SU-DHL-6 (cell line): ENCODE data around the gene TMEM79.

Experiments used
- H2AFZ ChIP-seq: fragments of 200-600 bp; sonication (generic); 2 replicates; pipeline ENCODE4 v1.6.1; 2014; ENCODE audit warnings: low read depth, mild to moderate bottlenecking, moderate library complexity, mixed read lengths, antibody characterized with exemption, low read length; ENCODE audit not compliant: severe bottlenecking
- H3F3A ChIP-seq: fragments of 200-600 bp; shearing (Covaris generic); 2 replicates; pipeline ENCODE4 v1.6.0; 2016; ENCODE audit warnings: antibody characterized with exemption, mild to moderate bottlenecking; ENCODE audit not compliant: insufficient read depth
- H3K27ac ChIP-seq: fragments of 200-600 bp; sonication (generic); 2 replicates; pipeline ENCODE4 v1.5.1; 2016; ENCODE audit warnings: low read depth, mild to moderate bottlenecking, low read length, moderate library complexity, mixed read lengths
- H3K27me3 ChIP-seq: fragments of 200-600 bp; sonication (generic), shearing (Covaris generic); 2 replicates; pipeline ENCODE4 v1.6.0; 2014; ENCODE audit warnings: mild to moderate bottlenecking, low read length
- H3K36me3 ChIP-seq: fragments of 200-600 bp; sonication (generic); 2 replicates; pipeline ENCODE4 v1.6.1; 2014; ENCODE audit warnings: mild to moderate bottlenecking, low read length, mixed read lengths
- H3K4me2 ChIP-seq: fragments of 300-600, 200-600 bp; shearing (Covaris generic), sonication (generic); 2 replicates; pipeline ENCODE4 v1.6.0; 2014; ENCODE audit warnings: low read length, low read depth, mild to moderate bottlenecking; ENCODE audit not compliant: poor library complexity, severe bottlenecking
- H3K4me3 ChIP-seq: fragments of 200-600 bp; sonication (generic); 2 replicates; pipeline ENCODE4 v1.5.1; 2014; ENCODE audit warnings: antibody characterized with exemption, low read length, mild to moderate bottlenecking, mixed read lengths; ENCODE audit not compliant: insufficient read depth, poor library complexity, severe bottlenecking
- H3K79me2 ChIP-seq: fragments of 200-600 bp; sonication (generic); 2 replicates; pipeline ENCODE4 v1.6.1; 2014; ENCODE audit warnings: mild to moderate bottlenecking, low read length, moderate library complexity; ENCODE audit not compliant: insufficient read depth
- H3K9ac ChIP-seq: fragments of 200-600 bp; sonication (generic); 2 replicates; pipeline ENCODE4 v1.7.0; 2014; ENCODE audit warnings: mild to moderate bottlenecking, low read length
- H3K9me2 ChIP-seq: fragments of 200-600 bp; sonication (generic); replicated peaks from 2 replicates; pipeline ENCODE4 v1.6.1; 2014; ENCODE audit warnings: low read length; ENCODE audit not compliant: insufficient read depth
- H3K9me3 ChIP-seq: fragments of 200-600 bp; sonication (generic); 2 replicates; pipeline ENCODE4 v1.6.1; 2014; ENCODE audit warnings: low read length, mixed read lengths; ENCODE audit not compliant: insufficient read depth
- H4K20me1 ChIP-seq: fragments of 200-600 bp; sonication (generic); 2 replicates; pipeline ENCODE4 v1.6.1; 2014; ENCODE audit warnings: low read depth, mild to moderate bottlenecking, antibody characterized with exemption, low read length, moderate library complexity, mixed read lengths
- EZH2phosphoT487 ChIP-seq: fragments of 200-600 bp; sonication (generic), shearing (Covaris generic); conservative IDR thresholded peaks from 2 replicates; pipeline ENCODE4 v1.6.1; 2018; ENCODE audit warnings: mild to moderate bottlenecking, antibody characterized with exemption, low read length, moderate library complexity, mixed read lengths
- TF ChIP-seq, protein P1 (sequence below): fragments of 200-600 bp; sonication (generic); IDR thresholded peaks from one replicate; pipeline ENCODE4 v1.5.1; 2017; ENCODE audit warnings: antibody characterized with exemption, mild to moderate bottlenecking, low read length, moderate library complexity; ENCODE audit not compliant: insufficient read depth, poor library complexity, severe bottlenecking

Gene TMEM79

GRCh38 chr1:156305215-156305614, 21.1 kb downstream of the TMEM79 start:
- Histone ChIP-seq H3K9me3 (no peaks in the 10 kb centered on the region), H3K9me2 (no peaks in the 10 kb centered on the region), H3F3A (peaks cover 20% of the 10 kb centered on the region; the same call in 1 of the 2 replicates), H3K79me2 (no peaks in the 10 kb centered on the region), H3K27me3 (no peaks in the 10 kb centered on the region), H4K20me1 (no peaks in the 10 kb centered on the region), H3K9ac (no peak overlapping the region), H3K4me3 (no peak overlapping the region), H3K27ac (no peak overlapping the region), H3K4me2 (no peak overlapping the region), H2AFZ (no peak overlapping the region), H3K36me3 (peaks cover 21% of the 10 kb centered on the region; the same call in 1 of the 2 replicates)
- TF ChIP-seq, protein P1, sequence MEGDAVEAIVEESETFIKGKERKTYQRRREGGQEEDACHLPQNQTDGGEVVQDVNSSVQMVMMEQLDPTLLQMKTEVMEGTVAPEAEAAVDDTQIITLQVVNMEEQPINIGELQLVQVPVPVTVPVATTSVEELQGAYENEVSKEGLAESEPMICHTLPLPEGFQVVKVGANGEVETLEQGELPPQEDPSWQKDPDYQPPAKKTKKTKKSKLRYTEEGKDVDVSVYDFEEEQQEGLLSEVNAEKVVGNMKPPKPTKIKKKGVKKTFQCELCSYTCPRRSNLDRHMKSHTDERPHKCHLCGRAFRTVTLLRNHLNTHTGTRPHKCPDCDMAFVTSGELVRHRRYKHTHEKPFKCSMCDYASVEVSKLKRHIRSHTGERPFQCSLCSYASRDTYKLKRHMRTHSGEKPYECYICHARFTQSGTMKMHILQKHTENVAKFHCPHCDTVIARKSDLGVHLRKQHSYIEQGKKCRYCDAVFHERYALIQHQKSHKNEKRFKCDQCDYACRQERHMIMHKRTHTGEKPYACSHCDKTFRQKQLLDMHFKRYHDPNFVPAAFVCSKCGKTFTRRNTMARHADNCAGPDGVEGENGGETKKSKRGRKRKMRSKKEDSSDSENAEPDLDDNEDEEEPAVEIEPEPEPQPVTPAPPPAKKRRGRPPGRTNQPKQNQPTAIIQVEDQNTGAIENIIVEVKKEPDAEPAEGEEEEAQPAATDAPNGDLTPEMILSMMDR, result no peak
- TF ChIP-seq EZH2phosphoT487, result no peak

GRCh38 chr1:156308078-156308477, 24.0 kb downstream of the TMEM79 start:
- TF ChIP-seq, protein P1, result no peak
- TF ChIP-seq EZH2phosphoT487, result no peak
- Histone ChIP-seq H2AFZ (no peak overlapping the region), H3K9me3 (no peaks in the 10 kb centered on the region), H3K36me3 (peaks cover 38% of the 10 kb centered on the region; the same call in 1 of the 2 replicates), H3K27me3 (no peaks in the 10 kb centered on the region), H3K4me2 (no peak overlapping the region), H3K9me2 (no peaks in the 10 kb centered on the region), H3F3A (peaks cover 15% of the 10 kb centered on the region; the same call in 1 of the 2 replicates), H4K20me1 (no peaks in the 10 kb centered on the region), H3K9ac (no peak overlapping the region), H3K4me3 (no peak overlapping the region), H3K27ac (no peak overlapping the region), H3K79me2 (no peaks in the 10 kb centered on the region)

GRCh38 chr1:156310962-156311361, 26.8 kb downstream of the TMEM79 start:
- Histone ChIP-seq H3K27me3 (no peaks in the 10 kb centered on the region), H3K9me3 (no peaks in the 10 kb centered on the region), H3K79me2 (no peaks in the 10 kb centered on the region), H3K9ac (no peak overlapping the region), H3F3A (peaks cover 8% of the 10 kb centered on the region; the same call in 1 of the 2 replicates), H4K20me1 (no peaks in the 10 kb centered on the region), H3K27ac (no peak overlapping the region), H3K4me2 (no peak overlapping the region), H3K4me3 (no peak overlapping the region), H2AFZ (no peak overlapping the region), H3K9me2 (no peaks in the 10 kb centered on the region), H3K36me3 (peaks cover 42% of the 10 kb centered on the region; the same call in 1 of the 2 replicates)
- TF ChIP-seq, protein P1, result no peak
- no peak for TF ChIP-seq EZH2phosphoT487
